ENCODE results near the gene STX12.
"Not testable (repeated sequence)": the region's sequence is repeated elsewhere in the genome, so short reads cannot be mapped to it uniquely, and the experiment has no call there.

The STX12 gene

GRCh38 chr1:27760426-27760825, 12.6 kb upstream of the STX12 start:
- no peak overlapping the region for H3K27ac Mint-ChIP-seq
- DNase-seq (ENCODE audit: low spot score in 2 of 2) (no peak), ATAC-seq (ENCODE audit: low read depth) (no peak)
- H3K4me1 Mint-ChIP-seq, result no peaks in the 10 kb centered on the region
- no peak overlapping the region for H3K4me3 Mint-ChIP-seq
- no peaks in the 10 kb centered on the region for H3K27me3 Mint-ChIP-seq
- H3K36me3 Mint-ChIP-seq, result peaks cover 18% of the 10 kb centered on the region
- no peaks in the 10 kb centered on the region for H3K9me3 Mint-ChIP-seq

- no peaks in the 10 kb centered on the region for H3K27me3 Mint-ChIP-seq
Measured at GRCh38 chr1:27762033-27762432, 11.0 kb upstream of the STX12 start.

DNA sequence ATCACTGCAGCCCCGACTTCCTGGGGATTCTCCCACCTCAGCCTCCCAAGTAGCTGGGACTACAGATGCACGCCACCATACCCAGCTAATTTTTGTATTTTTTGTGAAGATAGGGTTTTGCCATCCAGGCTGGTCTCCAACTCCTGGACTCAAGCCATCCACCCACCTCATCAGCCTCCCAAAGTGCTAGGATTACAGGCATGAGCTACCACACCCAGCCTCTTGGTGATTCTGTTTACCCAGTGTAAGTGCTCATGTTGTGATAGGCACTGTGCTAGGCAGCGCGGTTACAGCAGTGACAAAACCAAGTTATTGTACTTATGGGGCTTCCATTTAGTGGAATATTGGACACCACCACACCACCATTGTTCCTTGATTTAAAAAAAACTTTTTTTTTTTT, 9.7 kb upstream of the STX12 start:
- DNase-seq (ENCODE audit: low spot score in 2 of 2), result no peak
- no peak for ATAC-seq (ENCODE audit: low read depth)

More at GRCh38 chr1:27762033-27762432, 11.0 kb upstream of the STX12 start:
- H3K36me3 Mint-ChIP-seq, result peaks cover 11% of the 10 kb centered on the region
- no peak for ATAC-seq (ENCODE audit: low read depth)
- DNase-seq (ENCODE audit: low spot score in 2 of 2), result no peak
- H3K4me1 Mint-ChIP-seq, result no peaks in the 10 kb centered on the region
- no peak overlapping the region for H3K27ac Mint-ChIP-seq
- no peaks in the 10 kb centered on the region for H3K9me3 Mint-ChIP-seq
- no peak overlapping the region for H3K4me3 Mint-ChIP-seq

GRCh38 chr1:27770293-27770830, 2.7 kb upstream of the STX12 start:
- Mint-ChIP-seq H3K27me3 (no peaks in the 10 kb centered on the region), H3K9me3 (no peaks in the 10 kb centered on the region), H3K36me3 (no peaks in the 10 kb centered on the region), H3K4me1 (peaks cover 5% of the 10 kb centered on the region), H3K4me3 (no peak overlapping the region), H3K27ac (no peak overlapping the region)
- no peak for DNase-seq (ENCODE audit: low spot score in 2 of 2)
- no peak for ATAC-seq (ENCODE audit: low read depth)

More for the DNA sequence above, 9.7 kb upstream of the STX12 start:
- no peaks in the 10 kb centered on the region for H3K27me3 Mint-ChIP-seq
- H3K27ac Mint-ChIP-seq, result no peak overlapping the region
- H3K4me1 Mint-ChIP-seq, result no peaks in the 10 kb centered on the region
- peaks cover 7% of the 10 kb centered on the region for H3K36me3 Mint-ChIP-seq
- H3K4me3 Mint-ChIP-seq, result no peak overlapping the region
- no peaks in the 10 kb centered on the region for H3K9me3 Mint-ChIP-seq

DNA sequence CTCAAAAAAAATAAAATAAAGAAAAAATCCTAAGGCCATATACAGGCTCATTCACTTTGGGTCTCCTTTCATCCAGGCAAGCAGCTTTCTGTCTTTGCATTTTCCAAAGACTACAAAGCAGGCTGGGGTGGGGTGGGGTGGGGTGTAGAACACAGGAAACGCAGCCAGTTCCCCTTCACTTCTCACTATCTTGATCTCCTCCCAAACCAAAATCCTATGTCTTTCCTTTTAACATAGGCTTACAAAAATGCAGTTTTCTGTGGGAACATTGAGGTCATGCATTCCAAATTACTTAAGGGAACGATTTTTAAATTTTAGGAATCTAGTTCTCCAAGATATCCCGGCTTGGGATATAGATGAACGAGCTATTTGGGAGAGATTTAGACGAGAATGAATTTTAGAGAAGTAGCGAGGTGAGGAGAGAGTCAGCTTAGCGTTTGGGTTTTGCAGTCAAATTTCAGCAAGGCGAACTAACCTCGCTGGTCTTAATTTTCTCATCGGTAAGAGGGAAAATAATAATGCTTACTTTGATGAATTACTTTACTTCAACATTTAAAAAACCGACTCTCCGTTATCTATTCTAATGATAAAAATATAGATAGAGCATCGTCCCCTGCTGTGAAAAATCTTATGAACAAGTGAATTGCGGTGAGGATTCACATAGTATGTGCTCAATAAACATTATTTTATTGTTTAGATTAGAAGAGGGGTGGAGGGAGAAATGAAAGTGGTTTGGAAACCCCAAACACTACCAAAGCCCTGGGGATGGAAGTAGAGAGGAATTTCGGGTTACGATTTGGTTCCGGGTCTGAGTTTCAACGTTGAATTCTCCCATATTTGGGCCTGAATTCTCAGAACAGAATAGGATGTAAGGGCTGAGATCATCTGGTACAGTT, 735 bp upstream of the STX12 start:
- DNase-seq (ENCODE audit: low spot score in 2 of 2), result no peak
- H3K27me3 Mint-ChIP-seq, result no peaks in the 10 kb centered on the region
- no peaks in the 10 kb centered on the region for H3K9me3 Mint-ChIP-seq
- H3K36me3 Mint-ChIP-seq, result peaks cover 9% of the 10 kb centered on the region
- peak overlapping the region; percentile 95 for H3K4me3 Mint-ChIP-seq
- ATAC-seq (ENCODE audit: low read depth), result no peak
- H3K27ac Mint-ChIP-seq, result peak overlapping the region; percentile 90
- peaks cover 16% of the 10 kb centered on the region for H3K4me1 Mint-ChIP-seq

DNA sequence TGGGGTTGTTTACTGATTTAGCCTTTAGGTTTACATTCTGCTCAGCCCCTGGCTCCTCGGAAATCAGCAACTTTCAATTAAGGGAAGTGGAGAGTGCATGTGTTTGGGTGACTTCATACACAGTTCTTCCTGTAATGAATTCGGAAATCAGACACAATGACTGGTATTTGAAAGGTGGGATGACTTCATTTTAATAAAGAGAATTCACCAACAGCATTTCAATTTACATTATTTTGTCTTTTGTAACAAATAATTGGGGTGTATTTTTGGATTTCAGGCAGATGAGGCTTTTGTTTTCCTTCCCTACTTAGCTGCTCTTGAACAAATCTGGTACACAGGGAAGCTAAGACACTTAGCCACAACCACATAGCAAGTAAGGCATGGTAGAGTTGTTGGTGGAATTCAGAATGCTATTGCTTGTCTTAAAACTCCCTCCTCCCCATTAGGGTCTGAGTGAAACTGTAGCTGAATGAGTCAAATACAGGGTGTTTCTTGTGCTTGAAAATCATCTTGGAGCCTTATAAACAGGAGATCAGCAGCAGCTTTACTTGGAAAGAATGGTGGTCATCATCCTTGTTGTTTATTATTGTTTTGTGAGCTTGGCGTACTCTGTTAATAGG, 917 bp downstream of the STX12 start:
- no peaks in the 10 kb centered on the region for H3K27me3 Mint-ChIP-seq
- peak overlapping the region; percentile 90 for H3K27ac Mint-ChIP-seq
- peak overlapping the region; percentile 95 for H3K4me3 Mint-ChIP-seq
- peaks cover 21% of the 10 kb centered on the region for H3K4me1 Mint-ChIP-seq
- H3K36me3 Mint-ChIP-seq, result peaks cover 9% of the 10 kb centered on the region
- H3K9me3 Mint-ChIP-seq, result no peaks in the 10 kb centered on the region
- ATAC-seq (ENCODE audit: low read depth), result peak; percentile 23
- peak in 1 of 2 donors; percentile 34 for DNase-seq (ENCODE audit: low spot score in 2 of 2)

DNA sequence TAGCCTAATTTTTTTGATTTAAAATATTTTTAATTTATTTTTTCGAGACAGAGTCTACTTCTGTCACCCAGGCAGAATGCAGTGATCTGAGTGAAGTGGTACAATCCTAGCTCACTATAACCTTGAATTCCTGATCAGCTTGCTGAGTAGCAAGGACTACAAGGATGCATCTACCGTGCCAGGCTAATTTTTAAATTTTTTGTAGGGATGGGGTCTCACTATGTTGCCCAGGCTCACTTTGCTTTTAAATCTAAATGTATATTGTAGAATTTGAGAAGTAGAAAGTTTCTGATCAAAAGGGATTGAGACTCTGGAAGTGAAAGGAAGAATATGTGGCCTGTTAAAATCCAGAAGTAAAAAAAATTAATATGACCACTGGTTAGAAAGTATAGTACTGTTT, 1.6 kb downstream of the STX12 start:
- peaks cover 25% of the 10 kb centered on the region for H3K4me1 Mint-ChIP-seq
- H3K36me3 Mint-ChIP-seq, result peaks cover 12% of the 10 kb centered on the region
- no peak overlapping the region for H3K4me3 Mint-ChIP-seq
- H3K27me3 Mint-ChIP-seq, result no peaks in the 10 kb centered on the region
- no peak overlapping the region for H3K27ac Mint-ChIP-seq
- no peak for ATAC-seq (ENCODE audit: low read depth)
- no peak for DNase-seq (ENCODE audit: low spot score in 2 of 2)
- no peaks in the 10 kb centered on the region for H3K9me3 Mint-ChIP-seq

- not testable (repeated sequence) for H3K4me3 Mint-ChIP-seq; ATAC-seq (ENCODE audit: low read depth); H3K27me3 Mint-ChIP-seq; H3K9me3 Mint-ChIP-seq; DNase-seq (ENCODE audit: low spot score in 2 of 2)
- H3K27ac Mint-ChIP-seq, result peak overlapping the region; percentile 14
- peaks cover 25% of the 10 kb centered on the region for H3K4me1 Mint-ChIP-seq
- H3K36me3 Mint-ChIP-seq, result peaks cover 15% of the 10 kb centered on the region
Measured at GRCh38 chr1:27775336-27775735, 2.3 kb downstream of the STX12 start.

DNA sequence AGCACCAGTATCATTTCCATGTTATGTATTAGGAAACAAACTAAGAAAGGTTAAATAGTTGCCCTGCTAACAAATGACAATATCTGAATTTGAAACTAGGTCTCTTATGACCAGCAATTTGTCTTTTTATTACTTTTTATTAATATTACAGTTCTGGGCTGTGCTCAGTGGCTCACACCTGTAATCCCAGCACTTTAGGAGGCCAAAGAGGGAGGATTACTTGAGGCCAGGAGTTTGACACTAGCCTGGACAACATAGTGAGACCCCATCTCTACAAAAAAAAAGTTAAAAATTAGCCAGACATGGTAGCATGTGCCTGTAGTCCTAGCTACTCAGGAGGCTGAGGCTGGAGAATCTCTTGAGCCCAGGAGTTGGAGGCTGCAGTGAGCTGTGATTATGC, 3.3 kb downstream of the STX12 start:
- not testable (repeated sequence) for H3K9me3 Mint-ChIP-seq; H3K4me3 Mint-ChIP-seq; ATAC-seq (ENCODE audit: low read depth); DNase-seq (ENCODE audit: low spot score in 2 of 2); H3K27me3 Mint-ChIP-seq
- Mint-ChIP-seq H3K27ac (peak overlapping the region; percentile 14), H3K4me1 (peaks cover 25% of the 10 kb centered on the region), H3K36me3 (peaks cover 15% of the 10 kb centered on the region)

DNA sequence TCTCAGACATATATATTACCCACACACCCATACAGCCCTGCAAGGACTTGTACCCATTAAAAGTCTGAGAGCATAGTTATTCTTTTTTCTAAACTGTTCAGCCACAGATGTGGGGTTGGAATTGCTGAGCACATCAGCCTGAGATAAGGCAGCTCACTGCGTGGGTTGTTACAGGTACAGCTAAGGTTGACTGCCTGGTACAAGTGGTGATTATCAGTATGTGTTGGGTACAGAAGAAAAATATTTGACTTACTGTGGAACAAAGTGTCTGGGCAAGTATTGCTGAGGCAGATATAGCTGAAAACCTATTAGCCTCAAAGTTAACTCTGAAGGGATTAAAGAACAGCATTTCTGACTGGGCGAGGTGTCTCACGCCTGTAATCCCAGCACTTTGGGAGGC, 5.0 kb downstream of the STX12 start:
- no peak for ATAC-seq (ENCODE audit: low read depth)
- H3K9me3 Mint-ChIP-seq, result no peaks in the 10 kb centered on the region
- no peak overlapping the region for H3K4me3 Mint-ChIP-seq
- peaks cover 25% of the 10 kb centered on the region for H3K4me1 Mint-ChIP-seq
- peaks cover 15% of the 10 kb centered on the region for H3K36me3 Mint-ChIP-seq
- H3K27me3 Mint-ChIP-seq, result no peaks in the 10 kb centered on the region
- H3K27ac Mint-ChIP-seq, result peak overlapping the region; percentile 14
- DNase-seq (ENCODE audit: low spot score in 2 of 2), result no peak

DNA sequence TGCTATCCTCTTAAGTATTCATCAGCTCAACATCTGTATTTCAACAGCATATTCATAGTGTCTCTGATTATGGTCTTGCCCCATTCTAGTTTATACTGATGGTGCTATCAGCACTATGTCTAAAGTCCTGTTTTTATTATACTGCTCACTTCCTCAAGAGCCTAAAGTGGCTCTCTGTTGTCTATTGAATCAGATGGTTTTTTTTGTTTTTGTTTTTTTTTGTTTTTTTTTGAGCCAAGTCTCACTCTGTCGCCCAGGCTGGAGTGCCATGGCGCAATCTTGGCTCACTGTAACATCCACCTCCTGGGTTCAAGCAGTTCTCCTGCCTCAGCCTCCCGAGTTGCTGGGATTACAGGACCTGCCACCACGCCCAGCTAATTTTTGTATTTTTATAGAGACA, 6.1 kb downstream of the STX12 start:
- Mint-ChIP-seq H3K4me3 (no peak overlapping the region), H3K9me3 (no peaks in the 10 kb centered on the region), H3K4me1 (peaks cover 20% of the 10 kb centered on the region), H3K27ac (peak overlapping the region; percentile 28), H3K27me3 (no peaks in the 10 kb centered on the region), H3K36me3 (peaks cover 15% of the 10 kb centered on the region)
- DNase-seq (ENCODE audit: low spot score in 2 of 2) (no peak), ATAC-seq (ENCODE audit: low read depth) (no peak)

DNA sequence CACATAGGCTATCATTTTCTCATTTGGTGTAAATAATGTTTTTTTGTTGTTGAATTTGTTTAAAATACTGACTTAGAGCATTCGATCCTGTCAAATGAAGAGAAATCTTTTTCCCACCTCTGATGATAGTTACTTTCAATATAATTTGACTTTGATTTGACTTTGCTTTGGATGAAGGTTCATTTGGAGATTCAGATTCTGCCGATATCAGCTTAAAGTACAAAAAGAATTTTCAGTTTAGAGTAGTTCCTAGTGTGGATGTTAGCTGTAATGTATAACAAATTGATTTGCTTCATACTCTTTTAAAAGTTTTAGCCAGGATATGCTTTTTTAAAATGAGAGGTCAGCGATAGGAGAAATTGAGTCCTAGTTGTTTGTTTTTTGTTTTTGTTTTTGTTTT, 9.9 kb downstream of the STX12 start:
- ATAC-seq (ENCODE audit: low read depth) (no peak), DNase-seq (ENCODE audit: low spot score in 2 of 2) (no peak)
- peaks cover 10% of the 10 kb centered on the region for H3K36me3 Mint-ChIP-seq
- no peaks in the 10 kb centered on the region for H3K9me3 Mint-ChIP-seq
- H3K27me3 Mint-ChIP-seq, result no peaks in the 10 kb centered on the region
- peaks cover 15% of the 10 kb centered on the region for H3K4me1 Mint-ChIP-seq
- no peak overlapping the region for H3K27ac Mint-ChIP-seq
- H3K4me3 Mint-ChIP-seq, result no peak overlapping the region

GRCh38 chr1:27784700-27785099, 11.7 kb downstream of the STX12 start:
- Mint-ChIP-seq H3K9me3 (no peaks in the 10 kb centered on the region), H3K4me3 (no peak overlapping the region), H3K4me1 (peaks cover 10% of the 10 kb centered on the region), H3K36me3 (peaks cover 11% of the 10 kb centered on the region), H3K27me3 (no peaks in the 10 kb centered on the region), H3K27ac (no peak overlapping the region)
- DNase-seq (ENCODE audit: low spot score in 2 of 2) (no peak), ATAC-seq (ENCODE audit: low read depth) (no peak)

DNA sequence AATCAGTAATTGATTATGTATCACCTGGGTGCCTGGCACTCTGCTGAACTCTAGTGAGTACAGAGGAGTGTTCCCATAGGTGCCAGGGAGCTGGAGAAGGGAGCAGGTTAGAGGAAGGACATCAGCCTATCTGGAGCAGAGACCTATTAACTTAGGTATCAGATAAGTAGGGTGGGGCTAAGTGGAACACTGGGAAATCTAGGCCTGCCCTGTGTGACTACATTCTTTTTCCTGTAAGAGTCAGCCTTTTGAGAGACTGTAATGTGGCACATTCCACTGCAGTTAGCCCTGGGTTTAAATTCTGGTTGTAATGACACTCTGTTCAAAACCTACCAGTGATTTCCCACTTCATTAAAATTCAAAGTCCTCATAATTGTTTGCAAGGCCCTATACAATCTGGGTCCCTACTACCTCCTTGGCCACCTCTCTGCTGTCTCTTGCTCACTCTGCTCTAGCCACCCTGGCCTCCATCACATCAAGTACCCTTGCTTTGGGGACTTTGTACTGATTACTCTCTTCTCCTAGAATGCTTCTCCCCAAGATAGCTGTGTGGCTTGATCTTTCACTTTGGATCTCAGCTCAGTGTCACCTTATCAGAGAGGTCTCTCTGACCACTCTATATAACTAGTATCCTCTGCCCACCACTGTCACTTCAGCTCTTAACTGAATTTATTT, 12.9 kb downstream of the STX12 start:
- H3K27me3 Mint-ChIP-seq, result no peaks in the 10 kb centered on the region
- H3K9me3 Mint-ChIP-seq, result no peaks in the 10 kb centered on the region
- no peak overlapping the region for H3K4me3 Mint-ChIP-seq
- no peak for DNase-seq (ENCODE audit: low spot score in 2 of 2)
- H3K36me3 Mint-ChIP-seq, result peaks cover 13% of the 10 kb centered on the region
- H3K27ac Mint-ChIP-seq, result peak overlapping the region; percentile 52
- peaks cover 10% of the 10 kb centered on the region for H3K4me1 Mint-ChIP-seq
- ATAC-seq (ENCODE audit: low read depth), result no peak

Data from memory B cell (primary cell).